GM12874 (cell line): ENCODE results near the gene HIPK1.

Experiments
- CTCF ChIP-seq: IDR thresholded peaks from 2 replicates; pipeline ENCODE4 v1.5.1; 2011; ENCODE audit warnings: low read depth, mild to moderate bottlenecking, control low read depth, low read length, moderate library complexity; ENCODE audit not compliant: insufficient read depth

Gene HIPK1

DNA sequence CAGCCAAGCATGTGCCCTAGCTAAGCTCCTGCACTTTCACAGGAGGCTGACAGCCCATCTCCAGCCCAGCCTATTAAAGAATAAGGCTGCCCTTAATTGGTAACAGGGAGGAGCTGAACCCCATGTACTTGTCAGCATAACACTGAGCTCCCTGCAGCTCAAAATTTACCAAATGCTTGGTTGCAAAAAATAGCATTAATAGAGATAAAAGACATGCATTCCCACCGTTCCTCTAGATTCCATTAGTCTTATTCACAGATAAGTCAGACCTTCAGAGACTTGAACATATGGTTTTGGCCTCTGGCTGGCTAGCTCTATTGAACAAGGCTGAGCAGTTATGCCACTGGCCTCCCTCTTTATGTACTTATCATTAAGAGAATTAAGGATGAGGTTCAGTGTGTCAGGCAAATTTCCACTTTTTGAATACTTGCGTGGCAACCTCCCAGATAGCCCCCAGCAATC lies 79.4 kb downstream of the HIPK1 start:
- no peak for TF ChIP-seq CTCF

DNA sequence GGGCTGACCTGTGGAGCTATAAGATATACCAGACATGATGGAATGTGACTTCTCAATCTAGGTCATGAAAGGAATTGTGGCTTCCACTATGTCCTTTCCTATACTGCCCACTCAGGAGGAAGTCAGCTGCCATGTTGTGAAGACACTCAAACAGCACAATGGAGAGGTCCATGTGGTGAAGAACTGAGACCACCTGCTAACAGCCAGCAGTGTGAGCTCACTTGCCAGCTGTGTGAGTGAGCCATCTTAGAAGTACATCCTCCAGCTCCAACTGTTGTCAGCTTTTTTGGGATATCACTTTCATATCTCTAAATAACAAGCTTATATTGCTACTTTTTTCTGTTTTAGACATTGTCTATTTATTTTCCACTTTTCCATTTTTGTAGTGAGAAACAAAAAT lies 79.9 kb downstream of the HIPK1 start:
- TF ChIP-seq CTCF: no peak

DNA sequence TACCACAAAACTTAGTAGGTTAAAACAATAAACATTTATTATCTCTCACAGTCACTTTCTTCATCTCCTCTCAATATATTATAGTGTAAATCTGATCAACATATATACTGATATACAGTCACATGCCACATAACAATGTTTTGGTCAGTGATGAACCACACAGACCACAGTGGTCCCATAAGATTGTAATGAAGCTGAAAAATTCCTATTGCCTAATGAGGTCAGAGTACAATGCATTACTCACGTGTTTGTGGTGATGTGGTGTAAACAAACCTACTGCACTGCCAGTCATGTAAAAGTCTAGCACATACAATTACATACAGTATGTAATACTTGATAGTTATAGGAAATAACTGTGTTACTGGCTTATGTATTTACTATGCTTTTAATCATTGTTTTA lies 80.3 kb downstream of the HIPK1 start:
- TF ChIP-seq CTCF: no peak

GRCh38 chr1:114010433-114011184 lies 81.5 kb downstream of the HIPK1 start:
- TF ChIP-seq CTCF: no peak

DNA sequence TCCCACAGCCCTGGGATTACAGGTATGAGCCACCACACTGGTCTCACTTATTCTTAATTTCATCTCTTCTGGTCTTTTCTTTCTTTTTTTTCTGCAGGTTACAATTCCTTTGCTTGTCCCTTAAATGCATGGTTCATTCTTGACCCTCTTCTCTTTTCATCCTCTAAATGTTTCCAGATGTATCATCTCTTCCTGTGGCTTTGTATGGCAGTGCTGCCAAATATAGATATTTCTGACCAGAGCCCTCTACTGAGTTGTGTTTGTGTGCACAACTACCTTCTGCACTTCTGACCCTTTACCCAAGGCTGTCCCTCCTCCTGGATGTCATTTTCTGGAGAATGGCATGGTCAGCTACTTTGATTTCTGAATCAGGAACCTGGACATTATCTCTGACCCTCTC lies 82.7 kb downstream of the HIPK1 start:
- no peak for TF ChIP-seq CTCF

GRCh38 chr1:114015075-114015474 lies 86.0 kb downstream of the HIPK1 start:
- TF ChIP-seq CTCF: no peak

GRCh38 chr1:114021665-114022099 lies 92.6 kb downstream of the HIPK1 start:
- TF ChIP-seq CTCF: no peak

GRCh38 chr1:114022877-114023276 lies 93.8 kb downstream of the HIPK1 start:
- TF ChIP-seq CTCF: no peak
